Measurements from ENCODE around the gene TMEM41B.

DNA sequence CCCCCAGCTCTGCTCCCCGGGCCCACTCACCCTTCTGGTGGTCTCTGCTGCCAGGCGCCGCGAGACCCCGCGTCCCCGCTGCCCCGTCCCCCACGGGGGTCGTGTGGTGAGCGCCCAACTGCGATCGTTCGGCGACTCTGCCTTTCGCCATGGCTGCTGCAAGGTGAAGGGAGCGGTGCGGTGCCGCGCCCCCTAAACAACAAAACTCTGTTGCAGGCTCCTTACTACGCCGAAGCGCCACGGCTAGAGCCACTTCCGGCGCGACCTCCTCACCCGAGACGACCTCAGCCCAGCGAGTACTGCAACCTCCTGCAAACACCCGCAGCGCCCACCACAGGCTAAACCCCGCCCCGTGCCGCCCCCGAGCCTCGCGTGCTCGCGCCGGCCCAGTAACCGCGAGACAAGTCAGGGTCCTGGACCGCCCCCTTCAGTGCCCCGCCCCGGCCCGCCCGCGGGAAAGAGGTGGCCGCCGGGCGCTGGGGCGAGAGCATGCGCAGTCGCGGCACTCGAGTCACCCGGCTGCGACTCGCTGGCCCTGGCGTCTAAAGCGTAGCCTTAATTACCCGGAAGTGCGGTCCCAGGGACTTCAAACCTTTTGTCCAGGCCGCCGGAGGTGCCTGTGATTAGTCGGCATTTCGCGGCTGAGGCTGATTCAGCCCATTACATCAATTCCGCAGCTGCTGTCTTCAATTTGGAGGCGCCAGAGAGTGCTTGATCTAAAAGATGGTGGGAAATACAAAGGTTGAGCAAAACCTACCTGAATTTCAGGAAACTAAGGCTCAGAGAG is at the start of gene TMEM41B:
- TF ChIP-seq, protein P1, sequence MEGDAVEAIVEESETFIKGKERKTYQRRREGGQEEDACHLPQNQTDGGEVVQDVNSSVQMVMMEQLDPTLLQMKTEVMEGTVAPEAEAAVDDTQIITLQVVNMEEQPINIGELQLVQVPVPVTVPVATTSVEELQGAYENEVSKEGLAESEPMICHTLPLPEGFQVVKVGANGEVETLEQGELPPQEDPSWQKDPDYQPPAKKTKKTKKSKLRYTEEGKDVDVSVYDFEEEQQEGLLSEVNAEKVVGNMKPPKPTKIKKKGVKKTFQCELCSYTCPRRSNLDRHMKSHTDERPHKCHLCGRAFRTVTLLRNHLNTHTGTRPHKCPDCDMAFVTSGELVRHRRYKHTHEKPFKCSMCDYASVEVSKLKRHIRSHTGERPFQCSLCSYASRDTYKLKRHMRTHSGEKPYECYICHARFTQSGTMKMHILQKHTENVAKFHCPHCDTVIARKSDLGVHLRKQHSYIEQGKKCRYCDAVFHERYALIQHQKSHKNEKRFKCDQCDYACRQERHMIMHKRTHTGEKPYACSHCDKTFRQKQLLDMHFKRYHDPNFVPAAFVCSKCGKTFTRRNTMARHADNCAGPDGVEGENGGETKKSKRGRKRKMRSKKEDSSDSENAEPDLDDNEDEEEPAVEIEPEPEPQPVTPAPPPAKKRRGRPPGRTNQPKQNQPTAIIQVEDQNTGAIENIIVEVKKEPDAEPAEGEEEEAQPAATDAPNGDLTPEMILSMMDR (IDR thresholded peaks at IDR 0.05) = peak in 2 of 4 donors; percentile 15 to 16
- peak; percentile 81 for TF ChIP-seq POLR2A (IDR thresholded peaks at IDR 0.05)
